ENCODE results near the gene ZNF217.
A peak's percentile ranks its signal among the peaks of the same experiment; 100 is the strongest.
"Not testable (repeated sequence)": the region's sequence is repeated elsewhere in the genome, so short reads cannot be mapped to it uniquely, and the experiment has no call there.

Gene ZNF217

GRCh38 chr20:53562104-53562764 is 31.4 kb downstream of the ZNF217 start:
- not testable (repeated sequence) for DNase-seq

- no peak for DNase-seq
Measured at GRCh38 chr20:53561505-53561904, 32.1 kb downstream of the ZNF217 start.

GRCh38 chr20:53559816-53560215 is 33.8 kb downstream of the ZNF217 start:
- DNase-seq, result no peak

- DNase-seq, result no peak
Measured at GRCh38 chr20:53557130-53557529, 36.5 kb downstream of the ZNF217 start.

- no peak for DNase-seq
Measured at GRCh38 chr20:53556267-53556897, 37.3 kb downstream of the ZNF217 start.

- no peak for DNase-seq
Measured at GRCh38 chr20:53555816-53556215, 37.8 kb downstream of the ZNF217 start.

- no peak for DNase-seq
Measured at GRCh38 chr20:53555081-53555480, 38.6 kb downstream of the ZNF217 start.

- not testable (repeated sequence) for DNase-seq
Measured at GRCh38 chr20:53552572-53552893, 41.1 kb downstream of the ZNF217 start.

- DNase-seq, result not testable (repeated sequence)
Measured at GRCh38 chr20:53551719-53552571, 41.7 kb downstream of the ZNF217 start.

GRCh38 chr20:53550280-53551187 is 43.1 kb downstream of the ZNF217 start:
- DNase-seq, result no peak

GRCh38 chr20:53547664-53548239 is 45.9 kb downstream of the ZNF217 start:
- DNase-seq, result peak; percentile 29

- no peak for DNase-seq
Measured at GRCh38 chr20:53539516-53539915, 54.1 kb downstream of the ZNF217 start.

- not testable (repeated sequence) for DNase-seq
Measured at GRCh38 chr20:53536382-53536781, 57.3 kb downstream of the ZNF217 start.

GRCh38 chr20:53535878-53536277 is 57.8 kb downstream of the ZNF217 start:
- DNase-seq, result no peak

- DNase-seq, result no peak
Measured at GRCh38 chr20:53534037-53534436, 59.6 kb downstream of the ZNF217 start.

- no peak for DNase-seq
Measured at GRCh38 chr20:53533500-53533899, 60.1 kb downstream of the ZNF217 start.

GRCh38 chr20:53532654-53533312 is 60.9 kb downstream of the ZNF217 start:
- DNase-seq, result not testable (repeated sequence)

GRCh38 chr20:53530440-53530839 is 63.2 kb downstream of the ZNF217 start:
- DNase-seq, result no peak

GRCh38 chr20:53529658-53530057 is 64.0 kb downstream of the ZNF217 start:
- no peak for DNase-seq

- DNase-seq, result no peak
Measured at GRCh38 chr20:53527196-53527595, 66.4 kb downstream of the ZNF217 start.

GRCh38 chr20:53524589-53525312 is 68.9 kb downstream of the ZNF217 start:
- DNase-seq, result no peak

Measured in NCI-H524 treated with DMSO at 0.1 percent for 48 hours (cell line).